Astrocyte of the cerebellum (primary cell): Measurements from ENCODE around the gene UXS1.

Source experiments
- DNase-seq: peaks from one replicate; pipeline ENCODE4 v3.0.0-alpha.2; 2011; ENCODE audit warnings: low read depth
- H3K4me3 ChIP-seq: 2 replicates; pipeline ENCODE4 v1.5.1; 2011; ENCODE audit warnings: mild to moderate bottlenecking, low read depth, low read length, moderate library complexity
- CTCF ChIP-seq: IDR thresholded peaks from 2 replicates; pipeline ENCODE4 v1.5.1; 2012; ENCODE audit warnings: low read length, low read depth, moderate library complexity, mild to moderate bottlenecking; ENCODE audit errors: missing control alignments
- in situ Hi-C: cut with HindIII; loops from 2 replicates; pipeline ENCODE4 v1.10.0; 2017; ENCODE audit warnings: low sequenced_read_pairs

UXS1 gene

GRCh38 chr2:106108351-106108750 lies 85.8 kb downstream of the UXS1 start:
- peak; percentile 65 for TF ChIP-seq CTCF
- peak; percentile 33 for DNase-seq
- H3K4me3 ChIP-seq, result no peak overlapping the region
- in situ Hi-C loops, result loop anchor here (10.0 kb wide), 1 partner anchor 56 kb away; no protein-coding TSS in a partner anchor

DNA sequence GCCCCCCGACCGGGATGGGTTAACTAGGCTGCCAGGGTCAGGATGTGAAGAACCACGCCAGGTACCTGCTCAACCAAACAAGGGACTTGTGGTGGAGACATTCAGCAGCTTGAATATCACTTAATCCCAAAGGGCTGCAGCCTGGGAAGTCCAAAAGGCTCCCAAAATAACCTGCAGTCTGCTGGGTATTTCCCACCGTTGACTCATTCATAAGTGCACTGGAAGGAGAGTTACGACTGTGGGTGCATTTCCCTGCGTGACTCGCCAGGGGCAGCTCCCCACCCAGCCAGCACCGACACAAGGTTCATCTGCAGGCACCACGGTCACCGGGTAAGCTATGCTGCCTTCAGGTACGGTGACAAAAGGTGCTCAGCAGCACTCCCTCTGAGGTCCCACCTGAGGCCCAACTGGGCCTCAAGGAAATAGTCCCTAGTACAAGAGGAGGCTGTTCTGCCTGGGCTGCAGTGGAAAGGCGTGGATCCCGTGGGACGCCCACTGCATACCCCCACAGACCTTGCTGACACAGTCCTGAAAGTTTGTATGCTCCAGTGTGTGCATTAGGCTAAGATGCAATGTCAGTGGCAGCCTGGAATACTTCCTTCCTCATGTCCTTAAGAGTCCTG lies 86.5 kb downstream of the UXS1 start:
- in situ Hi-C loops, result loop anchor here (10.0 kb wide), 1 partner anchor 57 kb away; no protein-coding TSS in a partner anchor
- DNase-seq, result no peak
- no peak overlapping the region for H3K4me3 ChIP-seq
- no peak for TF ChIP-seq CTCF

- in situ Hi-C loops, result loop anchor here (10.0 kb wide), 1 partner anchor 58 kb away; no protein-coding TSS in a partner anchor
- DNase-seq, result no peak
- TF ChIP-seq CTCF, result no peak
Observed at GRCh38 chr2:106106622-106107508, 87.2 kb downstream of the UXS1 start.

GRCh38 chr2:106105151-106105922 lies 88.8 kb downstream of the UXS1 start:
- no peak for TF ChIP-seq CTCF
- H3K4me3 ChIP-seq, result no peak overlapping the region
- DNase-seq, result no peak
- in situ Hi-C loops, result loop anchor here (10.0 kb wide), 1 partner anchor 59 kb away; no protein-coding TSS in a partner anchor

More at GRCh38 chr2:106106622-106107508, 87.2 kb downstream of the UXS1 start:
- H3K4me3 ChIP-seq, result no peak overlapping the region

DNA sequence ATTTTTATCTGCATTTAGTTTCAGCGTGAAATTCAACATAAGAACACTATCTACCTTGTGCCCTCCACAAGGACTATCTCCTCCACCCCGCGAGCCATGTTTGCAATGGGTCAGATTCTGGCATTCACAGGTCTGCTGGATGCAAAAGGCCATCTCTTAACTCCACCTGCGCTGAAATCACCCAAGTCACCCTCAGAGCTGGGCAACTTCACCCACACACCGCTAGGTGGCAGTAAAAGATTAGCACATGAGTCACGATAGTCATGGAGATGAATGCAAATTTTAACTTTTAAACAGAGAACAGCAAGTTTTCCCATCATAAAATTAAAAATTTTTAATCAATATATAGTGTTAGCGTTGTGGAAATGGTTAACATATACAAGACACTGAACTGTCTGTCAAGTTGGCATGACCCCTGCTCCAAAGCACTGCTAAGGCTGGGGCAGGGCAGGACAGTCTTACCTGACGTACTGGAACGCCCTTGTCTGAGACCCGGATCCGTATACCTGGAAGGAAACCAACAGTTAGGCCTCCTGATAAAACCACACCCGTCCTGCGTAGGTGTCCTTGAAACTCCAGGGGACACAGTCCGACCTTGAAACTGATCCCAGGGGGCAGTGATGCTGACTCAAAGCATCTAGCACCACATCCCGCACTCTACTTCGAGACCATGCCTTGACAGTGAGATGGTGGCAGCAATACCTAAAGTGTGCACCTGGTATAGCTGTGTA lies 89.6 kb downstream of the UXS1 start:
- TF ChIP-seq CTCF, result peak; percentile 93
- in situ Hi-C loops, result loop anchor here (10.0 kb wide), 1 partner anchor 60 kb away; no protein-coding TSS in a partner anchor
- DNase-seq, result peak; percentile 37
- H3K4me3 ChIP-seq, result no peak overlapping the region
